Measurements from ENCODE around the gene DHX35. TPM values are rescaled to one million over a fixed set of nuclear protein-coding genes. Genes with fewer than 3 reads are reported as not detected.

The DHX35 gene
- total RNA-seq, 2 experiments from 2014 or later, result 13.0 to 15.6 TPM

DNA sequence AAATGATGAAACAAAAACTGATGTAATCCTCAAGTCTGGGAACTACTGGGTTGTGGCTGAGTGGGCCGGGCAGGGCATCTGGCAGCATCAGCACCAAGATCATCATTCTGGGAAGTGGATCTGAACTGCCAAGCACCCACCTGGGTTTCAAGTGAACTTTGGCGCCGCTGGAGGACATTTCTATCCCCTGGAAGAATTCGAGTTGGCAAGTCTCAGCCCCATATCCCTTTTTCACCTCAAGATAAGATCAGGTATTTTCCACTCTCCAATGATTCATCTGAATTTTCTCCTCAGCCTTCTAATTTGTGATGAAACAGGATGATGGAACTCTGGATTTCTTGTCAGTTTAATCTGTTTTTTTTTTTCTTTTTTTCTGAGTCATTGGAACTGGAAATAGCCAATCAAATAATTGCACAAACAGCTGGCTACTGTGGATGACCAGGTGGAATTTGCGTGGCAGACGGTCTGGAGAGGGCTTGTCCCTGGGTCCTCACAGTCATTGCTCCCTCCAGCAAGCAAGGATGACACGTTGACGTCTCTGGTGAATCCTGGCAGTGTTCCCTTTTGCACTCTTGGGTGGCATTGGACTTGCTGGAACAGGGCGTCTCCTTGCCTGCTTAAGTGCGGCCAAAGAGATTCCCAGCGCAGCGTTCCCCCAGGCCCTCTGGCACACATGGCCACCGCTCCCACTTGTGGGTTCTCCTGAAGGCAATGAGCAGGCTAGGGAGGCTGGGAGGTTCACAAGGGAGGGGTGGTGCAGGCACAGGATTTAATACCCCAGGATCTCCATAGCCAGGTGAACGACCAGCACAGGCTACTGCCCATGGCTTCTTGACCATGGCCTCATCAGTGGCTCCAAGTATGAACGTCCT, 80.4 kb downstream of the DHX35 start:
- Histone ChIP-seq H3K36me3 (ENCODE audit: insufficient read depth, low read length) (peaks cover 40% of the 10 kb centered on the region), H4K20me1 (ENCODE audit: insufficient read depth, low read length) (no peaks in the 10 kb centered on the region), H3K4me1 (ENCODE audit: insufficient read depth, low read length, poor library complexity, severe bottlenecking) (no peaks in the 10 kb centered on the region), H3K27ac (ENCODE audit: low read depth, low read length, poor library complexity, severe bottlenecking) (no peak overlapping the region), H3K9me3 (ENCODE audit: low read length) (no peaks in the 10 kb centered on the region), H3K79me2 (ENCODE audit: insufficient read depth, low read depth, low read length) (no peaks in the 10 kb centered on the region), H2AFZ (ENCODE audit: low read length) (no peak overlapping the region), H3K4me2 (ENCODE audit: low read length) (no peak overlapping the region), H3K9me2 (ENCODE audit: insufficient read depth, low read length) (no peaks in the 10 kb centered on the region), H3K4me3 (ENCODE audit: low read depth, low read length, poor library complexity, severe bottlenecking) (no peak overlapping the region)
- POLR2A ChIA-PET, result interaction anchor here (0.6 kb wide), 1 partner anchor 12 kb away, joined by 3 read pairs; no protein-coding TSS in a partner anchor
- TF ChIP-seq, protein P1, sequence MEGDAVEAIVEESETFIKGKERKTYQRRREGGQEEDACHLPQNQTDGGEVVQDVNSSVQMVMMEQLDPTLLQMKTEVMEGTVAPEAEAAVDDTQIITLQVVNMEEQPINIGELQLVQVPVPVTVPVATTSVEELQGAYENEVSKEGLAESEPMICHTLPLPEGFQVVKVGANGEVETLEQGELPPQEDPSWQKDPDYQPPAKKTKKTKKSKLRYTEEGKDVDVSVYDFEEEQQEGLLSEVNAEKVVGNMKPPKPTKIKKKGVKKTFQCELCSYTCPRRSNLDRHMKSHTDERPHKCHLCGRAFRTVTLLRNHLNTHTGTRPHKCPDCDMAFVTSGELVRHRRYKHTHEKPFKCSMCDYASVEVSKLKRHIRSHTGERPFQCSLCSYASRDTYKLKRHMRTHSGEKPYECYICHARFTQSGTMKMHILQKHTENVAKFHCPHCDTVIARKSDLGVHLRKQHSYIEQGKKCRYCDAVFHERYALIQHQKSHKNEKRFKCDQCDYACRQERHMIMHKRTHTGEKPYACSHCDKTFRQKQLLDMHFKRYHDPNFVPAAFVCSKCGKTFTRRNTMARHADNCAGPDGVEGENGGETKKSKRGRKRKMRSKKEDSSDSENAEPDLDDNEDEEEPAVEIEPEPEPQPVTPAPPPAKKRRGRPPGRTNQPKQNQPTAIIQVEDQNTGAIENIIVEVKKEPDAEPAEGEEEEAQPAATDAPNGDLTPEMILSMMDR (conservative IDR thresholded peaks at IDR 0.05; ENCODE audit: low read length), result no peak
- TF ChIP-seq EZH2phosphoT487 (IDR thresholded peaks at IDR 0.05; ENCODE audit: borderline replicate concordance, low read depth, low read length), result no peak
- BruUV-seq (replicated peaks), result no TSS peak
- intact Hi-C loops (cut with micrococcal nuclease; ENCODE audit: unreplicated experiment), result loop anchor here (10.0 kb wide), 1 partner anchor 238 kb away; the partner anchor contains the start of gene PPP1R16B
- no peak for DNase-seq (ENCODE audit: low spot score)
- CTCF ChIA-PET (ENCODE audit: unreplicated experiment), result no interaction called here

GRCh38 chr20:39044501-39044900, 82.4 kb downstream of the DHX35 start:
- no peaks in the 10 kb centered on the region for H3K9me2 ChIP-seq (ENCODE audit: insufficient read depth, low read length)
- no peak overlapping the region for H3K4me3 ChIP-seq (ENCODE audit: low read depth, low read length, poor library complexity, severe bottlenecking)
- H3K4me1 ChIP-seq (ENCODE audit: insufficient read depth, low read length, poor library complexity, severe bottlenecking), result peaks cover 5% of the 10 kb centered on the region
- no peaks in the 10 kb centered on the region for H3K9me3 ChIP-seq (ENCODE audit: low read length)
- BruUV-seq (replicated peaks), result no TSS peak
- no peak for TF ChIP-seq EZH2phosphoT487 (IDR thresholded peaks at IDR 0.05; ENCODE audit: borderline replicate concordance, low read depth, low read length)
- TF ChIP-seq, protein P1 (conservative IDR thresholded peaks at IDR 0.05; ENCODE audit: low read length), result no peak
- DNase-seq (ENCODE audit: low spot score), result no peak
- H4K20me1 ChIP-seq (ENCODE audit: insufficient read depth, low read length), result no peaks in the 10 kb centered on the region
- POLR2A ChIA-PET, result no interaction called here
- intact Hi-C loops (cut with micrococcal nuclease; ENCODE audit: unreplicated experiment), result loop anchor here (10.0 kb wide), 1 partner anchor 240 kb away; the partner anchor contains the start of gene PPP1R16B
- CTCF ChIA-PET (ENCODE audit: unreplicated experiment), result no interaction called here
- H3K27ac ChIP-seq (ENCODE audit: low read depth, low read length, poor library complexity, severe bottlenecking), result no peak overlapping the region
- H3K79me2 ChIP-seq (ENCODE audit: insufficient read depth, low read depth, low read length), result no peaks in the 10 kb centered on the region
- peaks cover 22% of the 10 kb centered on the region; the same call in 1 of the 2 replicates for H3K36me3 ChIP-seq (ENCODE audit: insufficient read depth, low read length)
- H3K4me2 ChIP-seq (ENCODE audit: low read length), result no peak overlapping the region
- no peak overlapping the region for H2AFZ ChIP-seq (ENCODE audit: low read length)

GRCh38 chr20:39045676-39046075, 83.5 kb downstream of the DHX35 start:
- H3K36me3 ChIP-seq (ENCODE audit: insufficient read depth, low read length), result peaks cover 22% of the 10 kb centered on the region; the same call in 1 of the 2 replicates
- intact Hi-C loops (cut with micrococcal nuclease; ENCODE audit: unreplicated experiment), result loop anchor here (10.0 kb wide), 1 partner anchor 241 kb away; the partner anchor contains the start of gene PPP1R16B
- H3K4me2 ChIP-seq (ENCODE audit: low read length), result no peak overlapping the region
- peaks cover 11% of the 10 kb centered on the region for H3K4me1 ChIP-seq (ENCODE audit: insufficient read depth, low read length, poor library complexity, severe bottlenecking)
- no peak overlapping the region for H3K27ac ChIP-seq (ENCODE audit: low read depth, low read length, poor library complexity, severe bottlenecking)
- POLR2A ChIA-PET, result no interaction called here
- H3K9me2 ChIP-seq (ENCODE audit: insufficient read depth, low read length), result no peaks in the 10 kb centered on the region
- TF ChIP-seq, protein P1 (conservative IDR thresholded peaks at IDR 0.05; ENCODE audit: low read length), result no peak
- TF ChIP-seq EZH2phosphoT487 (IDR thresholded peaks at IDR 0.05; ENCODE audit: borderline replicate concordance, low read depth, low read length), result no peak
- DNase-seq (ENCODE audit: low spot score), result no peak
- H3K9me3 ChIP-seq (ENCODE audit: low read length), result no peaks in the 10 kb centered on the region
- no peak overlapping the region for H2AFZ ChIP-seq (ENCODE audit: low read length)
- H3K79me2 ChIP-seq (ENCODE audit: insufficient read depth, low read depth, low read length), result no peaks in the 10 kb centered on the region
- CTCF ChIA-PET (ENCODE audit: unreplicated experiment), result no interaction called here
- H3K4me3 ChIP-seq (ENCODE audit: low read depth, low read length, poor library complexity, severe bottlenecking), result no peak overlapping the region
- H4K20me1 ChIP-seq (ENCODE audit: insufficient read depth, low read length), result no peaks in the 10 kb centered on the region
- no TSS peak for BruUV-seq (replicated peaks)
